GM21360 (cell line): ENCODE measurements around the gene EDN2.

Source experiments
- ATAC-seq: cut with Tn5 transposase; IDR thresholded peaks from one replicate; pipeline ENCODE4 v1.9.1; 2021; ENCODE audit warnings: mild to moderate bottlenecking, moderate library complexity; ENCODE audit not compliant: unreplicated experiment

EDN2 gene

GRCh38 chr1:41442697-41443251 is 41.7 kb downstream of the EDN2 start:
- ATAC-seq: no peak

DNA sequence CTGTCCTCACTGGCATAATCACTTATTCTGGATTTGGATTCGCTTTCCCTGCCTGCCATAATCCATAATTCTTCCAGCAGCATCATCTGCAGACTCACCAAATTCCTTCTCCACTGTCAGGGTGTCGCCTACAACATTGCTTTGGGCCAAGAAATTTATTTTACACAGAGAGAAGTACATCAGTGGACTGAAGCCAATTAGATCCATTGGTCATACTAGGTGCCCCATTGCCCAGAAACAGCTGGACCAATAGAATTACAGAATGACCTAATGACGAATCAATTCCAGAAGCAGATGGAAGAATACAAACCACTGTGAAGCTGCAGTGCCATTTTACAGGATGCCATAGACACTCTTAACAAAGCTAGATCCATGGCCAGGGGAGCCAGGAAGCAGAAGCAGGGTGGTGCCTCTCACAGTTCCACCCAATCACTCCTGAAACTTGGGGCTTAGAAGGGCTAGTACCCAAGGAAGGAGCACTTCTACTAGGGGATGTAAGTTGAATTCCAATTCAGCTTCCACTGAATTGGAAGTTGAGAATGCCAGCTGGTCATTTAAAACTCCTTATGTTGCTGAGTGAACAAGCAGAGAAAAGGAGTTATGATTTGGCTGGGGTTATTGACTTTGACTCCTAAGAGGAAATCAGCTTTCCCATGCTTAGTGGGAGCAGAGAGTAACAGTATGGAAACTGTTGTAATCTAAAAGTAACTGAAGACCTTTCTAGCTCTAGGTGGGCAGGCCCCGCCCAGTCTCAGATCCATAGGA is 44.0 kb downstream of the EDN2 start:
- no peak for ATAC-seq

GRCh38 chr1:41439234-41439633 is 45.2 kb downstream of the EDN2 start:
- ATAC-seq: no peak

GRCh38 chr1:41438711-41439110 is 45.8 kb downstream of the EDN2 start:
- ATAC-seq: no peak

GRCh38 chr1:41437011-41437355 is 47.5 kb downstream of the EDN2 start:
- no peak for ATAC-seq

GRCh38 chr1:41436281-41437010 is 48.0 kb downstream of the EDN2 start:
- no peak for ATAC-seq

- no peak for ATAC-seq
Observed at GRCh38 chr1:41435570-41436178, 48.8 kb downstream of the EDN2 start.

DNA sequence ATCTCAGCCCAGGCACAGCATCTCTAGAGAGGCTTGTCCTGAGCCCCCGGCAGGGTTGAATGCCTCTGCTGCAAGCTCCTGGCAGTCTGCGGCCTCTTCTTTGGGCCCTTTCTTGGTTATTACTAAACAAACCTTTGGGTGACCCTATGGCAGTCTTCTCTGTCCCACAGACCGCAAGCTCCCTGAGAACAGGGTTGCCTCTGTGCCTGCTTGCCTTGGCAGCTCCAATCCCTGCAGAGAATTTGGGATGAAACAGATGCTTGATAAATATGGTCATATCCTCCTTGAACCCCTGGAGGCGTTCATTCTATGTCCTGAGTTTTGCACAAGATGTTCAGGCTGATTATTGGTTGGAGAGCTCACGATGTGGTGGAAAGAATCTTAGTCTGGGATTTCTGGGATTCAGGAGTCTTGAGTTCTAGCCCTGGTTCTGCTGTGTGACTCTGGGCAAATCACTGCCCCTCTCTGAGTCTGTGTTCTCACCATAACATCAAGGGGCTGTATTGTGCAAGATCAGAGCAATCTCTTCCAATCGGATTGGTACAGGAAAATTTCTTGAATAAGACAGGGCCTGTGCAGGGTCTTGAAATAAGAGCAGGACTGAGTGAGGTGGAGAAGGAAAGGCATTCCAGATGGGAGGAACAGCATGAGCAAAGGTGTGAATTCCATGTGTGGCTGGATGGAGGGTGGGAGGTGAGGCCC is 49.6 kb downstream of the EDN2 start:
- ATAC-seq: no peak

DNA sequence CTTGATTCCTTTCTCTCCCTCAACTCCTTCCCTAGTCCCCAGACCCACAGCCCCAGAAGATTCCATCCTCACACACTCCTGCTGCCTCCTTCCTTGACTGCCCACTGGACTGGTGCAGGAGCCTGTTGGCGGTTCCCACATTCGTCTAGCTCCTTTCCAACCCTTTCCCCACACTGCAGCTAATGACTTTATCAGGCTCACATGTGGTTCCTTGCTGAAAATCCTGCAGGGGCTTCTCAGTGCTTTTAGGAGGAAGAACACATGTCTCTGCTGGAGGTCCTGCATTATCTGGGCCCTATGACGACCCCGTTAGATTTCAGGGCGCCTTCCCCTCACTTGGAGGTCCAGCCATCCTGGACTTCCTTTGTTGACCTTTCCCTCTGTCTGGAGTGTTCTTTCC is 50.2 kb downstream of the EDN2 start:
- ATAC-seq: no peak

GRCh38 chr1:41433501-41433900 is 51.0 kb downstream of the EDN2 start:
- ATAC-seq: no peak

DNA sequence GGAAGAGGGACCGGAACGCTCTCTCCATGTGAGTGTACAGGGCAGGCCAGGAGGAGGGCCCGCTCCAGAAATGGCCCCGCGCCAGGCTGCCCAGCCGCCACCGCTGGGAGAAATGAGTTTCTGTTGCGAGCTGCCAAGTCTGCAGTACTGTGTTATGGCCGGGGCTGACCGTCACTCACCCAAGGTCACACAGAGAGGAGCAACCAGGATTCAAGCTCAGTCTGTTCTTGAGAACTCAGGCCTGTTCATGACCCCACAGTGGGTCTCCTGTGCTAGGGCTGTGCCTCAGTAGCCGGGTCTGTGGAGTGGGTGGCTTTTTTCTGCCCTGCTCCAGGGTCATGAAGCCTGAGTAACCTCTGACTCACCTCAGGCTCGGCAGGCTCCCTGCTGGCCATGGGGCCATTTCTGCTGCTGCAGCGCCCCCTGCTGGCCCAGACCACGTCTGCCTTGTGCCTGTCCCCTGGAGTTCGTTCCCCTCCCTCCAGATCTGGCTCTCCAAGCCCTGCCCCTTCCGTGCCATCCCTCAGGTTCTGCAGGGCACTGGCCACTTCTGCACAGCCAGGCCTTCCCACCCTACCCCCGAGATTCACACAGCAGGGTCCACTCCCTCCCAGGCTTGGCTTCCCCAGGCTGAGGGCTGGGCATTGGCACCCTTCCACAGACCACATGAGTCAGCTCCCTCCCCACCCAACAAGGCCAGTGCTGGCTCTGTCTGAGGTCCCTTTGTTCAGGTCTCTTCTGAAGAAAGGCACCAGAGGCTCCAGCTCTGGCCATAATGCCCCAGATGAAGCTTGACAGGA is 51.8 kb downstream of the EDN2 start:
- ATAC-seq: no peak

GRCh38 chr1:41431490-41432350 is 52.8 kb downstream of the EDN2 start:
- ATAC-seq: no peak

GRCh38 chr1:41430582-41430981 is 53.9 kb downstream of the EDN2 start:
- no peak for ATAC-seq

DNA sequence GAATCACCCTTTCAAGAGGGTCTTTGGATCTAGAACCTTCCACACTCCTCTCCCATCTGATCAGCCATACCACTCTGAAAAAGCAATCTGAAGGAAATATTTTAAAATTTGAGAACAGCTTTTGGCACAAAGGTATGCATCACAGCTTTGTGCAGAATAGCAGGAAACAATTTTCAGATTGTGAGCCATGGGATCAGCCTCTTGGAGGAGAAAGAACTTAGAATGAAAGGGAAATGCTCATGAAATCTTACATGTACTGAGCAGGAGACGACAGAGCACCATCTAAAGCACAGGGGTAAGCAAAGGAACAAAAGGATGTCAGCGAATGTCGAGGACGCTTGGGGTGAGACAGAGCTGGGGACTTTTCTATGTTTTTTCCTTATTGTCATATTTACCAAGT is 54.4 kb downstream of the EDN2 start:
- no peak for ATAC-seq

- no peak for ATAC-seq
Observed at GRCh38 chr1:41429641-41430035, 54.8 kb downstream of the EDN2 start.
